Neutrophil (primary cell): ENCODE measurements around the gene PRKN.

Experiments used
- H3K27ac ChIP-seq: fragments of 200-600 bp; sonication (generic); 2 replicates; pipeline ENCODE4 v1.5.1; 2016; ENCODE audit warnings: mild to moderate bottlenecking, moderate library complexity
- H3K27me3 ChIP-seq: fragments of 200-600 bp; sonication (generic); 2 replicates; pipeline ENCODE4 v1.6.0; 2016; ENCODE audit warnings: mild to moderate bottlenecking
- H3K36me3 ChIP-seq: fragments of 200-600 bp; sonication (generic); 2 replicates; pipeline ENCODE4 v1.5.1; 2017
- H3K4me1 ChIP-seq, 2 experiments: fragments of 200-600 bp in 1 of 2; sonication (generic) in 1 of 2; 1 replicate in 1 of 2; 2 replicates in 1 of 2; pipeline versions ENCODE4 v1.5.1 to v1.6.1; 2013 to 2016; ENCODE audit warnings: low read depth in 1 of 2, low read length in 1 of 2, mild to moderate bottlenecking in 1 of 2, moderate library complexity in 1 of 2; ENCODE audit not compliant: control insufficient read depth in 1 of 2, insufficient read depth in 1 of 2
- H3K4me3 ChIP-seq, 2 experiments: fragments of 200-600 bp in 1 of 2; sonication (generic) in 1 of 2; 1 replicate in 1 of 2; 2 replicates in 1 of 2; pipeline ENCODE4 v1.5.1; 2013 to 2016; ENCODE audit warnings: low read depth in 1 of 2, low read length in 1 of 2, mild to moderate bottlenecking in 1 of 2, moderate library complexity in 1 of 2
- H3K9me3 ChIP-seq: fragments of 200-600 bp; sonication (generic); 2 replicates; pipeline ENCODE4 v1.5.1; 2016
- CTCF ChIP-seq: fragments of 200-600 bp; sonication (generic); IDR thresholded peaks from 2 replicates; pipeline ENCODE4 v1.5.1; 2016; ENCODE audit warnings: antibody characterized with exemption

Gene PRKN

GRCh38 chr6:161836643-161837448, 890.7 kb downstream of the PRKN start:
- Histone ChIP-seq H3K36me3 (no peaks in the 10 kb centered on the region), H3K4me1 (no peaks in the 10 kb centered on the region), H3K27me3 (no peaks in the 10 kb centered on the region), H3K4me3 (no peak overlapping the region), H3K9me3 (no peaks in the 10 kb centered on the region), H3K27ac (no peak overlapping the region)
- TF ChIP-seq CTCF: no peak

- H3K27ac ChIP-seq: no peak overlapping the region
These were observed 891.9 kb downstream of the PRKN start for GRCh38 chr6:161835500-161836215.

GRCh38 chr6:161834426-161834825, 893.1 kb downstream of the PRKN start:
- Histone ChIP-seq H3K27me3 (no peaks in the 10 kb centered on the region), H3K4me1 (no peaks in the 10 kb centered on the region), H3K27ac (no peak overlapping the region), H3K9me3 (no peaks in the 10 kb centered on the region), H3K36me3 (no peaks in the 10 kb centered on the region), H3K4me3 (no peak overlapping the region)
- no peak for TF ChIP-seq CTCF

More at GRCh38 chr6:161835500-161836215, 891.9 kb downstream of the PRKN start:
- no peaks in the 10 kb centered on the region for H3K36me3 ChIP-seq
- no peak overlapping the region for H3K4me3 ChIP-seq
- no peak for TF ChIP-seq CTCF
- H3K9me3 ChIP-seq: no peaks in the 10 kb centered on the region
- no peaks in the 10 kb centered on the region for H3K4me1 ChIP-seq
- H3K27me3 ChIP-seq: no peaks in the 10 kb centered on the region

- Histone ChIP-seq H3K27ac (no peak overlapping the region), H3K9me3 (no peaks in the 10 kb centered on the region), H3K4me3 (no peak overlapping the region), H3K4me1 (no peaks in the 10 kb centered on the region), H3K27me3 (no peaks in the 10 kb centered on the region), H3K36me3 (no peaks in the 10 kb centered on the region)
- TF ChIP-seq CTCF: no peak
These were observed 894.3 kb downstream of the PRKN start for GRCh38 chr6:161833099-161833860.

- H3K9me3 ChIP-seq: no peaks in the 10 kb centered on the region
- H3K4me3 ChIP-seq: no peak overlapping the region
- no peak for TF ChIP-seq CTCF
- H3K27me3 ChIP-seq: no peaks in the 10 kb centered on the region
- H3K4me1 ChIP-seq: no peaks in the 10 kb centered on the region
- no peaks in the 10 kb centered on the region for H3K36me3 ChIP-seq
- no peak overlapping the region for H3K27ac ChIP-seq
These were observed 894.9 kb downstream of the PRKN start for GRCh38 chr6:161832622-161833021.
